H1 (cell line): Measurements from ENCODE around the gene RBFOX1. TPM values are rescaled to one million over a fixed set of nuclear protein-coding genes. Genes with fewer than 3 reads are reported as not detected.

ENCODE experiments used
- CTCF ChIA-PET: fragments of 300-600 bp; sonication (Branson Sonifier 250); formaldehyde crosslinking; loops from one replicate; lab custom pipeline; 2021; ENCODE audit not compliant: partially characterized antibody; lab: Charles Lee
- POLR2A ChIA-PET: fragments of 300-600 bp; sonication (Branson Sonifier 250); formaldehyde crosslinking; loops from one replicate; lab custom pipeline; 2021; ENCODE audit warnings: inconsistent platforms; ENCODE audit not compliant: partially characterized antibody; lab: Charles Lee
- DNase-seq, 2 experiments: peaks; one replicate each; pipeline versions ENCODE4 v3.0.0 to v3.0.0-alpha.2; 2010 to 2022; ENCODE audit warnings: low spot score in 2 of 2, low read depth in 1 of 2, mixed read lengths in 1 of 2
- FAIRE-seq: peaks from 2 replicates; lab custom pipeline; 2011; peaks lifted over from hg19 to GRCh38; lab: Jason Lieb, UNC
- H2AFZ ChIP-seq: 2 replicates; pipeline ENCODE4 v1.8.1; 2012; ENCODE audit warnings: low read length, inconsistent platforms
- H2AK5ac ChIP-seq: 2 replicates; pipeline ENCODE4 v1.6.1; 2013; ENCODE audit warnings: low read depth, low read length
- H2BK120ac ChIP-seq: replicated peaks from 2 replicates; pipeline ENCODE3; 2013; ENCODE audit warnings: low read depth, low read length, inconsistent platforms
- H2BK12ac ChIP-seq: 2 replicates; pipeline ENCODE4 v1.6.1; 2013; ENCODE audit warnings: low read depth, low read length
- H2BK15ac ChIP-seq: 2 replicates; pipeline ENCODE4 v1.6.1; 2013; ENCODE audit warnings: low read length
- H2BK20ac ChIP-seq: 2 replicates; pipeline ENCODE4 v1.6.1; 2013; ENCODE audit warnings: low read length
- H2BK5ac ChIP-seq: 2 replicates; pipeline ENCODE4 v1.6.1; 2013; ENCODE audit warnings: low read depth, low read length
- H3K14ac ChIP-seq: 2 replicates; pipeline ENCODE4 v1.6.1; 2013; ENCODE audit warnings: inconsistent platforms; ENCODE audit not compliant: insufficient read length
- H3K18ac ChIP-seq: 2 replicates; pipeline ENCODE4 v1.6.1; 2013; ENCODE audit warnings: low read length; ENCODE audit errors: extremely low read depth
- H3K23ac ChIP-seq: 2 replicates; pipeline ENCODE4 v1.6.1; 2013; ENCODE audit warnings: inconsistent platforms; ENCODE audit not compliant: insufficient read length
- H3K23me2 ChIP-seq: 2 replicates; pipeline ENCODE4 v1.6.1; 2013; ENCODE audit warnings: low read depth, low read length
- H3K27ac ChIP-seq: 2 replicates; pipeline ENCODE4 v1.6.1; 2011; ENCODE audit warnings: low read depth, low read length, inconsistent platforms
- H3K27me3 ChIP-seq, 4 experiments: replicated peaks in 1 of 4; 1 replicate in 1 of 4; 2 replicates in 3 of 4; pipeline versions ENCODE4 v1.6.1 to v1.8.1; 2011 to 2013; ENCODE audit warnings: low read length in 3 of 4, mild to moderate bottlenecking in 3 of 4, inconsistent platforms in 2 of 4, mixed read lengths in 2 of 4, moderate library complexity in 1 of 4; ENCODE audit not compliant: control insufficient read depth in 3 of 4, insufficient read depth in 3 of 4; ENCODE audit errors: extremely low read depth in 1 of 4
- H3K36me3 ChIP-seq, 4 experiments: 2 replicates each; pipeline versions ENCODE4 v1.6.1 to v1.8.1; 2011 to 2013; ENCODE audit warnings: mild to moderate bottlenecking in 4 of 4, low read length in 3 of 4, moderate library complexity in 2 of 4, control low read depth in 1 of 4, inconsistent platforms in 1 of 4; ENCODE audit not compliant: insufficient read depth in 4 of 4, control insufficient read depth in 2 of 4
- H3K4ac ChIP-seq: replicated peaks from 2 replicates; pipeline ENCODE3; 2013; ENCODE audit warnings: low read length, low read depth, mixed read lengths, inconsistent platforms; ENCODE audit not compliant: insufficient read length
- H3K4me1 ChIP-seq, 4 experiments: replicated peaks in 1 of 4; 1 replicate in 1 of 4; 2 replicates in 3 of 4; pipeline versions ENCODE4 v1.6.1 to v1.8.1; 2011 to 2013; ENCODE audit warnings: low read length in 3 of 4, inconsistent platforms in 2 of 4, mixed read lengths in 1 of 4; ENCODE audit not compliant: insufficient read depth in 4 of 4, control insufficient read depth in 3 of 4
- H3K4me2 ChIP-seq, 2 experiments: 2 replicates each; pipeline versions ENCODE4 v1.6.1 to v1.8.1; 2011 to 2013; ENCODE audit warnings: low read depth in 2 of 2, low read length in 2 of 2, control low read depth in 1 of 2, inconsistent platforms in 1 of 2, mild to moderate bottlenecking in 1 of 2; ENCODE audit not compliant: insufficient read depth in 1 of 2
- H3K4me3 ChIP-seq, 4 experiments: fragments of 200-600, 300-600 bp in 1 of 4; sonication (generic), shearing (Covaris generic), sonication (Bioruptor Twin) in 1 of 4; 2 replicates each; pipeline versions ENCODE4 v1.5.1 to v1.8.1; 2011 to 2016; ENCODE audit warnings: low read length in 4 of 4, low read depth in 3 of 4, control low read depth in 2 of 4, inconsistent platforms in 2 of 4, mild to moderate bottlenecking in 2 of 4, mixed read lengths in 1 of 4, moderate library complexity in 1 of 4; ENCODE audit not compliant: insufficient read depth in 2 of 4; ENCODE audit errors: extremely low read depth in 1 of 4
- H3K56ac ChIP-seq: replicated peaks from 2 replicates; pipeline ENCODE3; 2013; ENCODE audit warnings: low read depth, mild to moderate bottlenecking, mixed read lengths, low read length, inconsistent platforms; ENCODE audit not compliant: insufficient read length
- H3K79me1 ChIP-seq: 2 replicates; pipeline ENCODE4 v1.6.1; 2013; ENCODE audit warnings: low read depth, low read length, control low read depth
- H3K79me2 ChIP-seq, 2 experiments: 2 replicates each; pipeline versions ENCODE4 v1.6.1 to v1.8.1; 2012 to 2013; ENCODE audit warnings: low read length in 2 of 2, mild to moderate bottlenecking in 2 of 2, inconsistent platforms in 1 of 2; ENCODE audit not compliant: insufficient read depth in 2 of 2, control insufficient read depth in 1 of 2
- H3K9ac ChIP-seq, 4 experiments: replicated peaks in 1 of 4; 1 replicate in 1 of 4; 2 replicates in 3 of 4; pipeline versions ENCODE4 v1.6.1 to v1.8.1; 2011 to 2013; ENCODE audit warnings: low read depth in 3 of 4, low read length in 3 of 4, control low read depth in 2 of 4, mild to moderate bottlenecking in 2 of 4, moderate library complexity in 2 of 4, inconsistent platforms in 1 of 4; ENCODE audit errors: extremely low read depth in 1 of 4
- H3K9me3 ChIP-seq, 2 experiments: 2 replicates each; pipeline versions ENCODE4 v1.6.1 to v1.8.1; 2012 to 2013; ENCODE audit warnings: mild to moderate bottlenecking in 2 of 2, moderate library complexity in 2 of 2, control low read depth in 1 of 2, inconsistent platforms in 1 of 2, low read depth in 1 of 2, low read length in 1 of 2, mixed read lengths in 1 of 2; ENCODE audit not compliant: insufficient read depth in 2 of 2
- H4K20me1 ChIP-seq, 2 experiments: replicated peaks in 1 of 2; 2 replicates each; pipeline versions ENCODE3 to v1.8.1; 2011 to 2013; ENCODE audit warnings: inconsistent platforms in 2 of 2, low read length in 2 of 2, mild to moderate bottlenecking in 1 of 2; ENCODE audit not compliant: insufficient read depth in 2 of 2, control insufficient read depth in 1 of 2
- H4K5ac ChIP-seq: 2 replicates; pipeline ENCODE4 v1.6.1; 2013; ENCODE audit warnings: low read length, low read depth, mixed read lengths, inconsistent platforms; ENCODE audit not compliant: insufficient read length
- H4K8ac ChIP-seq: 2 replicates; pipeline ENCODE4 v1.8.0; 2013; ENCODE audit warnings: mild to moderate bottlenecking, moderate library complexity, low read length, inconsistent platforms; ENCODE audit not compliant: insufficient read depth; ENCODE audit errors: extremely low read depth
- H4K91ac ChIP-seq: replicated peaks from 2 replicates; pipeline ENCODE3; 2013; ENCODE audit warnings: low read length, mixed read lengths, inconsistent platforms; ENCODE audit not compliant: insufficient read length
- CBX8 ChIP-seq: fragments of 300-800, 300-1000 bp; sonication (generic); IDR thresholded peaks from 2 replicates; pipeline ENCODE4 v1.7.1; 2016; ENCODE audit warnings: low read depth, low read length, borderline replicate concordance
- CTCF ChIP-seq, 3 experiments: IDR thresholded peaks; 1 replicate in 2 of 3; 2 replicates in 1 of 3; pipeline versions ENCODE4 v1.5.1 to v1.6.1; 2011; ENCODE audit warnings: low read length in 3 of 3, mild to moderate bottlenecking in 3 of 3, inconsistent platforms in 2 of 3, low read depth in 1 of 3, moderate library complexity in 1 of 3; ENCODE audit not compliant: insufficient read depth in 1 of 3; ENCODE audit errors: control extremely low read depth in 1 of 3
- KDM1A ChIP-seq: fragments of 200-600, 300-600 bp; sonication (generic); IDR thresholded peaks from 2 replicates; pipeline ENCODE4 v1.7.1; 2016; ENCODE audit warnings: mild to moderate bottlenecking, low read length, borderline replicate concordance
- MAFK ChIP-seq: IDR thresholded peaks from 2 replicates; pipeline ENCODE4 v1.6.1; 2012; ENCODE audit warnings: low read depth, mild to moderate bottlenecking, improper control_type of control experiment, low read length
- POU5F1 ChIP-seq: IDR thresholded peaks from 2 replicates; pipeline ENCODE4 v1.6.1; 2011; ENCODE audit warnings: low read depth, mild to moderate bottlenecking, low read length, moderate library complexity
- SP4 ChIP-seq: IDR thresholded peaks from 2 replicates; pipeline ENCODE4 v1.6.1; 2012; ENCODE audit warnings: low read length, inconsistent platforms
- ZNF274 ChIP-seq: IDR thresholded peaks from 2 replicates; pipeline ENCODE4 v1.7.0; 2012; ENCODE audit warnings: low read length, borderline replicate concordance; ENCODE audit errors: extremely low read depth
- WGBS, 2 experiments: shearing (Covaris generic) in 1 of 2; methylation state at CpG; one replicate each; pipeline versions ENCODE4 v1.1.6 to v1.1.7; 2013 to 2015; ENCODE audit warnings: low lambda C conversion rate in 2 of 2, mixed read lengths in 2 of 2, inconsistent platforms in 1 of 2, low coverage in 1 of 2, missing lambda C conversion rate in 1 of 2; ENCODE audit not compliant: insufficient replicate concordance in 2 of 2, insufficient coverage in 1 of 2, insufficient read length in 1 of 2; ENCODE audit errors: extremely low coverage in 1 of 2, missing lambda C conversion rate in 1 of 2; 5-methylcytosine and 5-hydroxymethylcytosine counted together
- polyA plus RNA-seq, 7 experiments: library from polyadenylated mRNA; depleted of rRNA in 3 of 7; stranded (reverse) in 5 of 7; unstranded in 2 of 7; fragments of >200 nt in 5 of 7; fragments of 200-250 nt in 2 of 7; gene quantifications; 1 replicate in 5 of 7; 2 replicates in 1 of 7; 4 replicates in 1 of 7; pipeline versions ENCODE4 v1.2.1 to v1.2.3, GENCODE V29; 2011 to 2013; ENCODE audit warnings: missing spikeins in 2 of 7, mixed read lengths in 2 of 7
- total RNA-seq: library from RNA; stranded (reverse); fragmentation: NEBNext Ultra II Directional; extraction: Animal tissue kit (Norgen Biotek cat#: 25700); gene quantifications from 2 replicates; pipeline ENCODE4 v1.2.1, GENCODE V29; 2021
- TF ChIP-seq, protein P1 (sequence below): IDR thresholded peaks from 2 replicates; pipeline ENCODE4 v1.6.1; 2012; ENCODE audit warnings: inconsistent platforms
- TF ChIP-seq, protein P2 (sequence below): IDR thresholded peaks from 2 replicates; pipeline ENCODE4 v1.6.1; 2012; ENCODE audit warnings: inconsistent platforms

Gene RBFOX1
- total and polyA plus RNA-seq, 2 of the 8 experiments (the other 6 are each of a cell fraction or from before 2014, with no cell fraction given), result 1.7 to 2.8 TPM

- Histone ChIP-seq H3K27me3 (no peaks in the 10 kb centered on the region), H3K4ac (no peak overlapping the region), H3K23me2 (no peaks in the 10 kb centered on the region), H4K5ac (no peak overlapping the region), H3K36me3 (no peaks in the 10 kb centered on the region), H2BK15ac (no peak overlapping the region), H3K9ac (no peak overlapping the region), H3K79me1 (no peaks in the 10 kb centered on the region), H2BK20ac (no peak overlapping the region), H2AK5ac (no peak overlapping the region), H4K20me1 (no peaks in the 10 kb centered on the region), H3K18ac (no peak overlapping the region), H3K4me2 (no peak overlapping the region), H3K27ac (no peak overlapping the region), H3K4me1 (peaks cover 0 to 2% (median 0%) of the 10 kb centered on the region in 4 experiments; a peak in 1 of 7 replicates), H2BK120ac (no peak overlapping the region), H3K23ac (no peak overlapping the region), H3K9me3 (no peaks in the 10 kb centered on the region), H3K4me3 (no peak overlapping the region), H4K91ac (no peak overlapping the region), H2BK5ac (no peak overlapping the region), H3K56ac (no peak overlapping the region), H3K79me2 (no peaks in the 10 kb centered on the region), H4K8ac (no peak overlapping the region), H2BK12ac (no peak overlapping the region), H3K14ac (no peak overlapping the region), H2AFZ (no peak overlapping the region)
- no peak for DNase-seq
- ChIA-PET CTCF (interaction anchor here (1.0 kb wide), 1 partner anchor 20 kb away, joined by 3 read pairs; no protein-coding TSS in a partner anchor), POLR2A (no interaction called here)
- FAIRE-seq, result no peak
- TF ChIP-seq MAFK (no peak), KDM1A (no peak), SP4 (no peak), POU5F1 (no peak), CBX8 (no peak), CTCF (IDR thresholded peaks at IDR 0.05; ENCODE audit: control extremely low read depth in 1 of 3, insufficient read depth in 1 of 3, low read depth in 1 of 3, low read length in 3 of 3) (no peak), ZNF274 (no peak)
- TF ChIP-seq, protein P1, sequence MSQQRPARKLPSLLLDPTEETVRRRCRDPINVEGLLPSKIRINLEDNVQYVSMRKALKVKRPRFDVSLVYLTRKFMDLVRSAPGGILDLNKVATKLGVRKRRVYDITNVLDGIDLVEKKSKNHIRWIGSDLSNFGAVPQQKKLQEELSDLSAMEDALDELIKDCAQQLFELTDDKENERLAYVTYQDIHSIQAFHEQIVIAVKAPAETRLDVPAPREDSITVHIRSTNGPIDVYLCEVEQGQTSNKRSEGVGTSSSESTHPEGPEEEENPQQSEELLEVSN, result no peak
- TF ChIP-seq, protein P2, sequence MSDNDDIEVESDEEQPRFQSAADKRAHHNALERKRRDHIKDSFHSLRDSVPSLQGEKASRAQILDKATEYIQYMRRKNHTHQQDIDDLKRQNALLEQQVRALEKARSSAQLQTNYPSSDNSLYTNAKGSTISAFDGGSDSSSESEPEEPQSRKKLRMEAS, result no peak
- 90% methylated on average over 5 of the region's 5 CpGs; no CpG with 5 or more reads in 1 of the 2 experiments for WGBS, 2 experiments
Measured at GRCh38 chr16:7561908-7562405, 229.3 kb downstream of the RBFOX1 start.
